Hematopoietic multipotent progenitor cell treated with erythropoietin and hydrocortisone succinate and interleukin-3 and kit ligand, for 17 days (in vitro differentiated cells): Measurements from ENCODE around the gene COQ4.
"Not testable (repeated sequence)": the region's sequence is repeated elsewhere in the genome, so short reads cannot be mapped to it uniquely, and the experiment has no call there.

ENCODE experiments used
- DNase-seq: peaks from one replicate; pipeline ENCODE4 v3.0.0-alpha.2; 2015; ENCODE audit warnings: low spot score

COQ4 gene

GRCh38 chr9:128298535-128299482 lies 23.8 kb upstream of the COQ4 start:
- DNase-seq, result no peak

DNA sequence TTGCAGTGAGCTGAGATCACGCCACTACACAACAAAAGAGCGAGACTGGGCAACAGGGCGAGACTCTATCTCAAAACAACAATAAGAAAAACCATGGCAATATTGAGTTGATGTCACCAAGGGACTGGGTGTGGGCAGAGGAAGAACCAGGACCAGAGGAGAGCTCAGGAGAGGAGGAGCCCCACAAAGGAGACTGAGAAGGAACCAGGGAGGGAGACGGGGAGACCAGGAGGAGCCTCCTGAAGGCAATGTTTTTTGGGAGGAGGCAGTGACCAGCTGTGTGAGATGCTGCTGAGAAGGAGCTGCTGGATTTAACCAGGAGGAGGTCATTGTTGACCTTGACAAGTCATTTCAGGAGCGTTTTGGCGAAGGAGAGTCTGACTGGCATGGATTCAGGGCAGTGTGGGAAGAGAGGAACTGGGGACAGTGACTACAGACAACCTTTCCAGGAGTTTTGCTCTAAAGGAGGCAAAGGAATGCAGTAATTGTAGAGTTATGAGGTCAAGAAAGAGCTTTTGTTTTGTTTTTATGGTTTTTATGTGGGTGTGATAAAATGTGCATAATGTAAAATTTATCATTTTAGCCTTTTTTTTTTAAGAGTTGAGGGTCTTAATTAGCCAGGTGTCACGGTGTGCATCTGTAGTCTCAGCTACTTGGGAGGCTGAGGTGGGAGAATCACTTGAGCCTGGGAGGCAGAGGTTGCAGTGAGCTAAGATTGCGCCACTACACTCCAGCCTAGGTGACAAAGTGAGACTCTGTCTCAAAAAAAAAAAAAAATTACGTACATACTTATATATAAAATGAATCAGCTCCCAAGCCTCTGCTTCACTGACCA lies 18.3 kb upstream of the COQ4 start:
- no peak for DNase-seq

DNA sequence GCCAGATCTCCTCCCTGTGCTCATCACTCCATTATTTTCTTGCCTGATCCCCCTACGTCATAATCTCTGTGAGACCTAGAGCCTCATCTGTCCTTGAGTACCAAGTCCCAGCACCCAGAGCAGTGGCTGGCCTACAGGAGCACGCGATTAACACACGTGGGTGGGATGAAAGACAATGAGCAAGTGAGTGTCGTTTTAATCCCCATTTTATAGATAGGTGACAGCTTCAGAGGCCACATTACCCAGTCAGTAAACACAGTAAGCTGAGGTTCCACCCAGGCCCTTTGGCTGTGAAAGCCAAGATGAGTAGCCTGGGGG lies 17.7 kb upstream of the COQ4 start:
- DNase-seq, result no peak

GRCh38 chr9:128309551-128309950 lies 13.1 kb upstream of the COQ4 start:
- DNase-seq, result no peak

DNA sequence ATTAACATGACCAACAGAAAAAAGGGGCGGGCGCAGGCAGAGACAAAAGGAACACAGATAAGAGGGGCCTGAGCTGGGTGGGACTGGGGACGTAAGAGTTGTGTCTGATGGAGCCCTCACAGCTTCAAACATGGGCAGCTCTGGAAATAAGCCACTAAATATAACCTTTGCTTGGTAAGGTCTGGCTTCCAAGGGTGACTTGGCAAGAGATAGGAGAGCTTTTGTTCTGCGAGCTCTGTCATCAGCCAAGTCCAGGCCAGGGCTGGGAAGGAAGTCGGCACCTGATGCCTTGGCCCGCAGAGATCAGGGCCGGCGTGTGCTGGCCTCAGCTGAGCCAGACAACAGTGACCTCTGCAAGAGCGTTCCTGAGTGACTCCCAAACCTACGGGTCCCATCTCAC lies 12.2 kb upstream of the COQ4 start:
- no peak for DNase-seq

GRCh38 chr9:128314697-128315096 lies 7.9 kb upstream of the COQ4 start:
- no peak for DNase-seq

DNA sequence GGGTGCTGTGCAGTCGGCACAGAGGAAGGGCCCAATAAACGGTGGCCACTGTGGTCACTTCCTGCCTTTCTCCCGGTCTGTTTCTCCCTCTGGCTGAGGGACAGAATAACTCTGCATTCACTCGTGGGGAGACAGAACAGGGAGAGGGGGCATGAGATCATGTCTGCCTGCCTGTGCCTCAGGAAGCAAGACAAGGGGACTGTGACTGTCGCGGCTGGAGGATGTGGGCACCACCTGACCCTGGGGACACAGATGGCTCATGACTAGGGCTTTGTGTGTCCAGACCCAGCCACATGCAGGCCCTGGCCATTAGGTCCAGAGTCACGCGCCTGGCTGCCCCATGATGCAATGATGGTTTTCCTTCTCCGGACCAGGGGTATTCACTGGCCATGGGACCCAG lies 6.2 kb upstream of the COQ4 start:
- DNase-seq, result no peak

DNA sequence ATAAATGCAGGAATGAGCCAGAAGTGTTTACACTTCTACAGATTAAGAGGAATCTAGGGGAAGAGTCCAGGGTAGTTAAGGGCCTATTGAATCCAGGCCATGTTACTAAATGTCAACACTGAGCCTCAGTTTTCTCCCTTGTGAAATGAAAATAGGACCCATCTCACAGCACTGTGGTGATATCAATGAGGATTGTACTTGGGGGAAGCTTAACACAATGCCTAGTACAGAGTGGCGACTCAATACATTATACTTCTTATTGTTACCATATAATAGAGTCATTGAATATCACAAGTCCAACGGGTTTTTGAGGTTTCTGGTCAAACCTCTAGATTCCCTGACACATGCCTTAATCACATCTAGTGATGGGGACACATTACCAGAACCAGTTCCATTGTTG lies 5.0 kb upstream of the COQ4 start:
- no peak for DNase-seq

- no peak for DNase-seq
Observed at GRCh38 chr9:128321343-128321742, 1.3 kb upstream of the COQ4 start.

GRCh38 chr9:128321879-128322403 lies 698 bp upstream of the COQ4 start:
- DNase-seq, result no peak

DNA sequence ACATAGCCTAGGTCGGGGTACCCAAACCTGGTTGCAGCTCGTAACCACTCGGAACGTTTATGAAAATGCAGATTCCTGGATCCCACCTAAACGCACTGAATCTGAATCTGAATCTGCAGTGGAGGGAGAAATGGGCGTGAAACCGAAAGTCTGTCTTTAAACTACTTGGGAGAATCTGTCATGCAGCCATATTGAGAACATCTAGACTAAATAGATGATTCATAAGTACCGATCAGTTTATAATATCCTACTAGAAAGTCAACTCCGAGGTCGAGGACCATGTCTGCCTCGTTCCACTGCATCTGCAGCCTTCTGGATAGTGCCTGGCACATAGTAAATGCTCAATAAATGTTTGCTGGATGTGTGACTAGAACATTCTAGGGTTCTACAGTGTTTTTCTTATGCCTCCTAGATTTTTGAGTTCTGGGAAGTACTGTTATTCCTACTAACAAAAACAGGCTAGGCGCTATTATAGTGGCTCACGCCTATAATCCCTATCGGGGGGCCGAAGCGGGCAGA lies 632 bp downstream of the COQ4 start:
- no peak for DNase-seq

DNA sequence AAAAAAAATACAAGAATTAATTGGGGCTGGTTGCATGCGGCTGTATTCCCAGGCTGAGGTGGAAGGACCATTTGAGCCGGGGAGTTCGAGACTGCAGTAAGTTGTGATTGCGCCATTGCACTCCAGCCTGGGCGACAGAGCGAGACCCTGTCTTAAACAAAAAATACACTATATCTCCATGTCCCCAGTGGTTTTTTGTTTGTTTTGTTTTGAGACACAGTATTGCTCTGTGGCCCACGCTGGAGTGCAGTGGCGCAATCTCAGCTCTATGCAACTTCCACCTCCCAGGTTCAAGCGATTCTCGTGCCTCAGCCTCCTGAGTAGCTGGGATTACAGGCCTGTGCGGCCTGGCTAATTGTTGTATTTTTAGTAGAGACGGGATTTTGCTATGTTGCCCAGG lies 1.2 kb downstream of the COQ4 start:
- no peak for DNase-seq

GRCh38 chr9:128324401-128324800 lies 1.8 kb downstream of the COQ4 start:
- no peak for DNase-seq

DNA sequence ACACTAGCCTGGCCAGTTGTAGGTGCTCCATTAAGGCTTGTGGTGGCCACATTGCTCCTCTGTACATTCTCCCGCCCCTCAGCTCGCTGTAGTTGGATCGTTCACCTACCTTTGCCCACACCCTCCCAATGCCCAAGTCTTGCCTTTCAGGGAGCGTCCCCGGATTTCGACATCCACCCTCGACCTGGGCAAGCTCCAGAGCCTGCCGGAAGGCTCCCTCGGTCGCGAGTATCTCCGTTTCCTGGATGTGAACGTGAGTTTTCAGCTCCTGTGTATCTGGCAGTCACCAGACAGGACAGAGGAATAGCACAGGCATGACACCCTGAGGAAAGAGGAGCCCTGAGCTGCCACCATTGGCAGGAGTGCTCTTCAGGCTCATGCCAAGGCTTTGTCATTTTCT lies 3.0 kb downstream of the COQ4 start:
- no peak for DNase-seq

- no peak for DNase-seq
Observed at GRCh38 chr9:128333451-128333869, 10.8 kb downstream of the COQ4 start.

DNA sequence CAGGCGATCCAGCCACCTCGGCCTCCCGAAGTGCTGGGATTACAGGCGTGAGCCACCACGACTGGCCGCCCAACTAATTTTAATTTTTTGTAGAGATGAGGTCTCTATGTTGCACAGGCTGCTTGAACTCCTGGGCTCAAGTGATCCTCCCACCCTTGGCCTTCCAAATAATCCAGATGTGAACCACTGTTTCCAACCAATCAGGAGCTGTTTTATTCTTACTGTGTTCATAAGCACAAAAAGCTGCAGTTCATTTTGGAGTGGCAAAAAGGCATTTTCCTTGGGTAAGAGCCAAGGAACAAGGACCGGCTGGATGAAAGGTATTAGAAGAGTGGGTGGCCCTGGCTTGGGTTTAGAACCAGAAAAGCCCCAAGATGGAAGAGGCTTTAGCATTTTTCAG lies 12.5 kb downstream of the COQ4 start:
- DNase-seq, result no peak

GRCh38 chr9:128335914-128336313 lies 13.3 kb downstream of the COQ4 start:
- no peak for DNase-seq

DNA sequence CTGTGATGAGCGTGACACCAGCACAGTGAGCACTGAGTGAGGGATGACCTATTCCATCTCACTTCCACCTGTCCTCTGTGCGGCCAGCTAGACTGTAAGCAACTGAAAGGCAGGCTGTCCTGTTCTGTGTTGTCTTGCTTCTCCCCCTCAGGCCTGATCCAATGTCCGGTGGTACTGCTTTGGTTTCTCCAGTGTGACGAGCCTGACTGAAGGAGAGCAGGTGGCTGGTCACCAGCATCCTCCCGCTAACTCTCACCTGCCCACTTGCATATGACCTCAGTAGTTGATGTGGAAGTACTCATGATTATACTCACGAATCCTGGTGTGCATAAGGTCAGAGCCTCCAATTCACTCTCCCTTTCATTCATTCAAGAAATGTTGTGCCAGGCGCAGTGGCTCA lies 15.3 kb downstream of the COQ4 start:
- no peak for DNase-seq

DNA sequence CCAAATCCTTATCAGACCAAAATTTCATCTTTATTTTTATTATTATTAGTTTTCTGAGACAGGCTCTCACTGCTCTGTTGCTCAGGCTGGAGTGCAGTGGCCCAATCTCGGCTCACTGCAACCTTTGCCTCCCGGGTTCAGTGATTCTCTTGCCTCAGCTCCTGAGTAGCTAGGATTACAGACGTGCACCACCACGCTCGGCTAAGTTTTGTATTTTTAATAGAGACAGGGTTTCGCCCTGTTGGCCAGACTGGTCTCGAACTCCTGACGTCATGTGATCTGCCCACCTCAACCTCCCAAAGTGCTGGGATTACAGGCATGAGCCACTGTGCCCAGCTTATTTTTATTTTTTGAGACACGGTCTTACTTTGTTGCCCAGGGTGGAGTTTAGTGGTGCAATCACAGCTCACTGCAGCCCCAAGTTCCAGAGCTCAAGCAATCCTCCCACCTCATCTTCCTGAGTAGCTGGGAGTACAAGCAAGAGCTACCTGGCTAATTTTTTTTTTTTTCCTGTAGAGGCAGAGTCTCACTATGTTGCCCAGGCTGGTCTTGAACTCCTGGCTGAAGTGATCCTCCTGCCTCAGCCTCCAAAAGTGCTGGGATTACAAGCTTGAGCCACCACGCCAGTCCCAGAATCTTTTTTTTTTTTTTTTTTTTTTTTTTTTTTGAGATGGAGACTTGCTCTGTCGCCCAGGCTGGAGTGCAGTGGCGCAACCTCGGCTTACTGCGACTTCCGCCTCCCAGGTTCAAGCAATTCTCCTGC lies 16.4 kb downstream of the COQ4 start:
- DNase-seq, result not testable (repeated sequence)

- peak; percentile 80 for DNase-seq
Observed at GRCh38 chr9:128339761-128340690, 17.4 kb downstream of the COQ4 start, which contains the start of gene SLC27A4. Gene SLC27A4, plus strand, starts transcription at chr9:128340527. Its CDS starts 2,606 bp downstream, at chr9:128343133.
